Osteoblast (primary cell): Measurements from ENCODE around the gene TNFRSF8. TPM values are rescaled to one million over a fixed set of nuclear protein-coding genes. Genes with fewer than 3 reads are reported as not detected.
A peak's percentile ranks its signal among the peaks of the same experiment; 100 is the strongest.

ENCODE experiments used
- DNase-seq: peaks from one replicate; pipeline ENCODE4 v3.0.0; 2011; ENCODE audit warnings: low spot score, mixed read lengths; ENCODE audit not compliant: insufficient read length; ENCODE audit errors: missing footprints
- H2AFZ ChIP-seq: 2 replicates; pipeline ENCODE4 v1.6.0; 2011; ENCODE audit warnings: mild to moderate bottlenecking, low read length
- H3K27ac ChIP-seq: 2 replicates; pipeline ENCODE4 v1.5.1; 2011; ENCODE audit warnings: mild to moderate bottlenecking, low read depth, low read length, moderate library complexity
- H3K27me3 ChIP-seq: 2 replicates; pipeline ENCODE4 v1.6.0; 2012; ENCODE audit warnings: mild to moderate bottlenecking, control low read depth, inconsistent platforms, low read length, moderate library complexity; ENCODE audit not compliant: insufficient read depth
- H3K36me3 ChIP-seq: 2 replicates; pipeline ENCODE4 v1.5.1; 2011; ENCODE audit warnings: mild to moderate bottlenecking, low read length, control low read depth, moderate library complexity; ENCODE audit not compliant: insufficient read depth
- H3K4me1 ChIP-seq: 2 replicates; pipeline ENCODE4 v1.5.1; 2011; ENCODE audit warnings: mild to moderate bottlenecking, low read length, control low read depth, moderate library complexity; ENCODE audit not compliant: insufficient read depth
- H3K4me2 ChIP-seq: 2 replicates; pipeline ENCODE4 v1.6.0; 2011; ENCODE audit warnings: mild to moderate bottlenecking, low read length; ENCODE audit not compliant: insufficient read depth
- H3K4me3 ChIP-seq: fragments of 200-600 bp; sonication (generic); 3 replicates; pipeline ENCODE4 v1.5.1; 2012; ENCODE audit warnings: mild to moderate bottlenecking, low read length, inconsistent platforms; ENCODE audit not compliant: insufficient read depth
- H3K79me2 ChIP-seq: 2 replicates; pipeline ENCODE4 v1.6.0; 2012; ENCODE audit warnings: mild to moderate bottlenecking, low read length, control low read depth, inconsistent platforms; ENCODE audit not compliant: insufficient read depth
- H3K9me3 ChIP-seq: 2 replicates; pipeline ENCODE4 v1.5.1; 2011; ENCODE audit warnings: low read depth, low read length, control low read depth
- H4K20me1 ChIP-seq: 2 replicates; pipeline ENCODE4 v1.6.0; 2012; ENCODE audit warnings: mild to moderate bottlenecking, low read length, control low read depth; ENCODE audit not compliant: insufficient read depth
- total RNA-seq: library from RNA; depleted of rRNA; stranded (reverse); fragments of >200 nt; gene quantifications from 2 replicates; pipeline ENCODE4 v1.2.3, GENCODE V29; 2012
- TF ChIP-seq, protein P1 (sequence below): IDR thresholded peaks from 2 replicates; pipeline ENCODE4 v1.5.1; 2011; ENCODE audit warnings: mild to moderate bottlenecking, low read depth, low read length, moderate library complexity; ENCODE audit errors: extremely low read depth

The TNFRSF8 gene
- total RNA-seq, 1 donor, result under 0.01 TPM

DNA sequence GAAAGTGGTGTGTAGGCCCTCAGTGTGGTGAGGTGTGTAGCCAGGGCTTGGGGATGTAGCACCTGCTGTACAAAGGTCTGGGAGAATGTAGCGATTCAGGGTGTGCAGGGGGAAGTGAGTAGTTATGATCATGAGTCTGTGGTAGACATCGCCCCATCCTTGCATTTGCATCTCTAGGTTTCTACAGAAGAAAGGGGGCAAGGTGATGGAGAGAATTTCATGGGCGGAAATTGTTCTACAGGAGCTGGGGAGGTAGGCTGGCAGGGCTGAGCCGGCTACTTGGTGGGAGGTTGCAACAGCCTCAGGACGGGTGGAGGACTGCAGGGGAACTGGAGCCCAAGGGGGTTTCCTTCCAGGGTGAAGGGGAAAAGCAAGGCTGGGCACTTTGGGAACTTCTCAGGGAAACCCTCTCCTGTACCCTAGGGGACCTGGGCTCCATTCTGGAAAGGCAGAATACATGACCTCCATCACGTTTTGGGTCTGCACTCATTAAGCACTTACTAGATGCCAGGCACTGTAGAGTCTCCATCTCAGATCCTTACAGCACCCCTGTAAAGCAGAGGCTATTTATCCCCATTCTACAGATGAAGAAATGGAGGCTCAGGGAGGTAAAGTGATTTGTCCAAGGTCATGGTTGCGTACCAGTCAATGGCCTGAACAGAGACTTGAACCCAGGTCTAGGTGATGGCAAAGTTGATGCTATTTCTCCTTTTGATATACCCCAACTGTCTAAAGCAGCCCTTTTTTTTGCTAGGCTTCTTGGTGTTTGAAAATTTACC, 89.2 kb downstream of the TNFRSF8 start:
- no peak overlapping the region for H2AFZ ChIP-seq
- no peaks in the 10 kb centered on the region for H3K27me3 ChIP-seq
- H3K27ac ChIP-seq, result peak overlapping the region; percentile 91
- H3K79me2 ChIP-seq, result no peaks in the 10 kb centered on the region
- peak; percentile 22 for DNase-seq
- H3K4me1 ChIP-seq, result peaks cover 25% of the 10 kb centered on the region
- H3K9me3 ChIP-seq, result peaks cover 3% of the 10 kb centered on the region
- TF ChIP-seq, protein P1, sequence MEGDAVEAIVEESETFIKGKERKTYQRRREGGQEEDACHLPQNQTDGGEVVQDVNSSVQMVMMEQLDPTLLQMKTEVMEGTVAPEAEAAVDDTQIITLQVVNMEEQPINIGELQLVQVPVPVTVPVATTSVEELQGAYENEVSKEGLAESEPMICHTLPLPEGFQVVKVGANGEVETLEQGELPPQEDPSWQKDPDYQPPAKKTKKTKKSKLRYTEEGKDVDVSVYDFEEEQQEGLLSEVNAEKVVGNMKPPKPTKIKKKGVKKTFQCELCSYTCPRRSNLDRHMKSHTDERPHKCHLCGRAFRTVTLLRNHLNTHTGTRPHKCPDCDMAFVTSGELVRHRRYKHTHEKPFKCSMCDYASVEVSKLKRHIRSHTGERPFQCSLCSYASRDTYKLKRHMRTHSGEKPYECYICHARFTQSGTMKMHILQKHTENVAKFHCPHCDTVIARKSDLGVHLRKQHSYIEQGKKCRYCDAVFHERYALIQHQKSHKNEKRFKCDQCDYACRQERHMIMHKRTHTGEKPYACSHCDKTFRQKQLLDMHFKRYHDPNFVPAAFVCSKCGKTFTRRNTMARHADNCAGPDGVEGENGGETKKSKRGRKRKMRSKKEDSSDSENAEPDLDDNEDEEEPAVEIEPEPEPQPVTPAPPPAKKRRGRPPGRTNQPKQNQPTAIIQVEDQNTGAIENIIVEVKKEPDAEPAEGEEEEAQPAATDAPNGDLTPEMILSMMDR, result no peak
- H3K36me3 ChIP-seq, result no peaks in the 10 kb centered on the region
- no peaks in the 10 kb centered on the region for H4K20me1 ChIP-seq
- no peak overlapping the region for H3K4me3 ChIP-seq
- H3K4me2 ChIP-seq, result no peak overlapping the region

- DNase-seq, result peak; percentile 98
- H4K20me1 ChIP-seq, result no peaks in the 10 kb centered on the region
- peak overlapping the region; percentile 91 for H3K27ac ChIP-seq
- H3K4me2 ChIP-seq, result peak overlapping the region; percentile 65
- H3K27me3 ChIP-seq, result no peaks in the 10 kb centered on the region
- no peaks in the 10 kb centered on the region for H3K36me3 ChIP-seq
- H2AFZ ChIP-seq, result peak overlapping the region; percentile 71
- H3K9me3 ChIP-seq, result peaks cover 3% of the 10 kb centered on the region
- peaks cover 20% of the 10 kb centered on the region for H3K4me1 ChIP-seq
- H3K4me3 ChIP-seq, result peak overlapping the region; percentile 36
- H3K79me2 ChIP-seq, result no peaks in the 10 kb centered on the region
- TF ChIP-seq, protein P1, result no peak
These were observed 90.2 kb downstream of the TNFRSF8 start for GRCh38 chr1:12153181-12153785.

DNA sequence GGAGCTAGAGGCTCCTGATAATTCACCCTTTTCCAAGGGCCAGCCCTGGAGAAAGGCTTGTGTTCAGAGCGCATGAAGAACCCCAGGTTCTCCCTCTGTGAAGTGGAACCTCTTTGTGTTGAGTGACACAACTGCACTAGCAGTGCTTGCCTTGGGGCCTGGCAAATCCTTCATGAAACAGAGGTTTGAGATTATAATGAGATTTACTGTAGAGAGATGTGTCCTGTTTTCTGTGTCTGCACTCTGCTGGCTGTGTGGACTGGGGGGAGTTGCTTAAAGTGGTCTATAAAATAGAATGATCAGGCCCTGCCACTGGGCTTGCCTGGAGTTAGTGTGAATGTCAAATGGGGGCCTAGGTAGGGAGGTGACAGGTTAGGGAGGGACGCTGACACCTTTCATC, 92.2 kb downstream of the TNFRSF8 start:
- H3K36me3 ChIP-seq, result no peaks in the 10 kb centered on the region
- H4K20me1 ChIP-seq, result no peaks in the 10 kb centered on the region
- no peaks in the 10 kb centered on the region for H3K27me3 ChIP-seq

More for the DNA sequence above, 92.2 kb downstream of the TNFRSF8 start:
- H3K4me2 ChIP-seq, result no peak overlapping the region
- peaks cover 19% of the 10 kb centered on the region for H3K4me1 ChIP-seq
- no peak for DNase-seq
- H3K79me2 ChIP-seq, result no peaks in the 10 kb centered on the region
- H2AFZ ChIP-seq, result peak overlapping the region; percentile 47
- H3K27ac ChIP-seq, result no peak overlapping the region
- H3K9me3 ChIP-seq, result no peaks in the 10 kb centered on the region
- no peak overlapping the region for H3K4me3 ChIP-seq
- TF ChIP-seq, protein P1, result no peak
